ENCODE measurements around the gene YEATS2.
"Not testable (repeated sequence)": the region's sequence is repeated elsewhere in the genome, so short reads cannot be mapped to it uniquely, and the experiment has no call there.

YEATS2 gene

GRCh38 chr3:183776451-183776850, 78.9 kb downstream of the YEATS2 start:
- not testable (repeated sequence) for DNase-seq (ENCODE audit: low spot score)

GRCh38 chr3:183777016-183777618, 79.5 kb downstream of the YEATS2 start:
- DNase-seq (ENCODE audit: low spot score) = no peak

- DNase-seq (ENCODE audit: low spot score) = no peak
Measured at GRCh38 chr3:183779896-183780465, 82.4 kb downstream of the YEATS2 start.

- no peak for DNase-seq (ENCODE audit: low spot score)
Measured at GRCh38 chr3:183781246-183781645, 83.6 kb downstream of the YEATS2 start.

GRCh38 chr3:183782576-183783276, 85.1 kb downstream of the YEATS2 start:
- no peak for DNase-seq (ENCODE audit: low spot score)

- not testable (repeated sequence) for DNase-seq (ENCODE audit: low spot score)
Measured at GRCh38 chr3:183784503-183784902, 86.9 kb downstream of the YEATS2 start.

GRCh38 chr3:183789826-183790225, 92.2 kb downstream of the YEATS2 start:
- no peak for DNase-seq (ENCODE audit: low spot score)

- no peak for DNase-seq (ENCODE audit: low spot score)
Measured at GRCh38 chr3:183790700-183791099, 93.1 kb downstream of the YEATS2 start.

- DNase-seq (ENCODE audit: low spot score) = no peak
Measured at GRCh38 chr3:183792976-183793375, 95.4 kb downstream of the YEATS2 start.

- DNase-seq (ENCODE audit: low spot score) = no peak
Measured at GRCh38 chr3:183794452-183794851, 96.9 kb downstream of the YEATS2 start.

- DNase-seq (ENCODE audit: low spot score) = no peak
Measured at GRCh38 chr3:183796372-183796771, 98.8 kb downstream of the YEATS2 start.

- no peak for DNase-seq (ENCODE audit: low spot score)
Measured at GRCh38 chr3:183797996-183798395, 100.4 kb downstream of the YEATS2 start.

- no peak for DNase-seq (ENCODE audit: low spot score)
Measured at GRCh38 chr3:183799461-183799860, 101.9 kb downstream of the YEATS2 start.

- DNase-seq (ENCODE audit: low spot score) = no peak
Measured at GRCh38 chr3:183800243-183800863, 102.8 kb downstream of the YEATS2 start.

- no peak for DNase-seq (ENCODE audit: low spot score)
Measured at GRCh38 chr3:183801601-183802000, 104.0 kb downstream of the YEATS2 start.

GRCh38 chr3:183802989-183803388, 105.4 kb downstream of the YEATS2 start:
- no peak for DNase-seq (ENCODE audit: low spot score)

- no peak for DNase-seq (ENCODE audit: low spot score)
Measured at GRCh38 chr3:183807209-183807728, 109.7 kb downstream of the YEATS2 start.

GRCh38 chr3:183807881-183808280, 110.3 kb downstream of the YEATS2 start:
- no peak for DNase-seq (ENCODE audit: low spot score)

- no peak for DNase-seq (ENCODE audit: low spot score)
Measured at GRCh38 chr3:183808355-183808754, 110.8 kb downstream of the YEATS2 start.

- DNase-seq (ENCODE audit: low spot score) = no peak
Measured at GRCh38 chr3:183809270-183809669, 111.7 kb downstream of the YEATS2 start.

GRCh38 chr3:183810643-183811594, 113.3 kb downstream of the YEATS2 start:
- no peak for DNase-seq (ENCODE audit: low spot score)

GRCh38 chr3:183811638-183812037, 114.0 kb downstream of the YEATS2 start:
- DNase-seq (ENCODE audit: low spot score) = no peak
